Spleen (tissue), 7 donors: ENCODE results near the gene C10orf67.

Experiments
- POLR2AphosphoS5 ChIP-seq, 3 donors: sonication (generic); formaldehyde crosslinking; IDR thresholded peaks; one replicate each; pipeline ENCODE4 v1.5.1; 2017; ENCODE audit warnings: antibody characterized with exemption in 3 of 3
- TF ChIP-seq, protein P1 (sequence below), 11 experiments: fragments of 200-600 bp in 7 of 11; fragments of 450-650 bp in 4 of 11; sonication (generic) in 4 of 11; IDR thresholded peaks in 8 of 11; conservative IDR thresholded peaks in 3 of 11; 1 replicate in 7 of 11; 2 replicates in 4 of 11; pipeline versions ENCODE4 v1.4.0 to v1.8.0; 2016 to 2021; ENCODE audit warnings: antibody characterized with exemption in 11 of 11, inconsistent platforms in 4 of 11, mild to moderate bottlenecking in 1 of 11
- donor health status: DM: no; HTN: no; CAD: no; lungs with moderate emphysema.
- donor health status: DM: no; HTN: no; CAD: no.
- donor health status: DM: no; HTN: no; CAD: no.

DNA sequence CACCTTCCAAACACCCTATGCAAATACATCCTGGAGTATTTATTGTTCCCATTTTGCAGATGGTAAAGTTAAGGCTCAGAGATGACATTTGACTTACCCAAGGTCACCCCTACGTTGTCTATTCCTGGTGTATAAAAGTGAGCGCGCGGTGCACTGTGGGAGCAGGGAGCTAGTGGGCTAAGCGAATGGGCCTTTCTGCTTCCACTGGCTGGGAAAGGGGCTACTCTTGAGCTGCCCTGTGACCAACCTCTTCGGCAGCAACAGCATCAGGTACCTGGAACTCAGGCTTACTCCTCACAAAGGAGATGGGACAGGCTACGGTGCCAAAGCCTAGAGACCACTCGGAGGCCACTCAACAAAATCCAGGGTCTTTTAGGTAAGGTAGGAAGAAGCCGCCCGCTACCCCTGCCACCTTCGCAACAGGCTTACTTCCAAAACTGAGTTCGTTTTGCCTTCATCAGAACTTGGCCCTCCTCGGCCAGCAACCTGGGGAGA, 150.1 kb downstream of the C10orf67 start:
- TF ChIP-seq, protein P1, sequence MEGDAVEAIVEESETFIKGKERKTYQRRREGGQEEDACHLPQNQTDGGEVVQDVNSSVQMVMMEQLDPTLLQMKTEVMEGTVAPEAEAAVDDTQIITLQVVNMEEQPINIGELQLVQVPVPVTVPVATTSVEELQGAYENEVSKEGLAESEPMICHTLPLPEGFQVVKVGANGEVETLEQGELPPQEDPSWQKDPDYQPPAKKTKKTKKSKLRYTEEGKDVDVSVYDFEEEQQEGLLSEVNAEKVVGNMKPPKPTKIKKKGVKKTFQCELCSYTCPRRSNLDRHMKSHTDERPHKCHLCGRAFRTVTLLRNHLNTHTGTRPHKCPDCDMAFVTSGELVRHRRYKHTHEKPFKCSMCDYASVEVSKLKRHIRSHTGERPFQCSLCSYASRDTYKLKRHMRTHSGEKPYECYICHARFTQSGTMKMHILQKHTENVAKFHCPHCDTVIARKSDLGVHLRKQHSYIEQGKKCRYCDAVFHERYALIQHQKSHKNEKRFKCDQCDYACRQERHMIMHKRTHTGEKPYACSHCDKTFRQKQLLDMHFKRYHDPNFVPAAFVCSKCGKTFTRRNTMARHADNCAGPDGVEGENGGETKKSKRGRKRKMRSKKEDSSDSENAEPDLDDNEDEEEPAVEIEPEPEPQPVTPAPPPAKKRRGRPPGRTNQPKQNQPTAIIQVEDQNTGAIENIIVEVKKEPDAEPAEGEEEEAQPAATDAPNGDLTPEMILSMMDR (IDR thresholded peaks at IDR 0.05 in 8 of 11, conservative IDR thresholded peaks at IDR 0.05 in 3 of 11): no peak
- no peak for TF ChIP-seq POLR2AphosphoS5 (IDR thresholded peaks at IDR 0.05)
